ENCODE data around the gene CNTNAP4.

- TF ChIP-seq NRF1 (conservative IDR thresholded peaks at IDR 0.05; ENCODE audit: low read depth, low read length) (no peak), WRNIP1 (IDR thresholded peaks at IDR 0.05; ENCODE audit: borderline replicate concordance, low read depth, low read length) (no peak), BCL11A (IDR thresholded peaks at IDR 0.05; ENCODE audit: low read depth, low read length) (no peak)
Observed at GRCh38 chr16:76303637-76304314, 26.6 kb downstream of the CNTNAP4 start.

All from GM12878 (cell line).